HG03139 (cell line): ENCODE data around the gene CHD9.

Experiments
- ATAC-seq: cut with Tn5 transposase; IDR thresholded peaks from one replicate; pipeline ENCODE4 v1.9.1; 2021; ENCODE audit not compliant: unreplicated experiment

The CHD9 gene

DNA sequence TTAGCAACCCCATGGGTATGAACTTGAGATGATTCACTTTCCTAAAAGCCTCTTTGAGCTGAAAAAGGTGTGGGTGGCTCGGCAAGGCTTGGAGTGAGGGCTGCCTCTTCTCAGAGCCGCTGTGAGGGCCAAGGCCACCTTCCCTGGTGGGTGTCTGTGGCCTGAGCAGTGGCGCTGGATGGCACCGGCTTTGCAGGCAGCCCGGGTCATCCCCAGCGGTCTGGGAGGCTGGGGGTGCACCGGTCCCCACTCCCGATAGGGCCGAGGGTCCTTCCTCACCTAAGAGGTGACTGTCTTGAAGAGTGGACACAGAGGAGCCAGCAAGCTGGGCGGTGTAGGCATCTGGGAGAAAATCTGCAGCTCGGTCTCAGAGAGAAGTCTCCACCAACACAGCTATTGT is 300.3 kb downstream of the CHD9 start:
- no peak for ATAC-seq

DNA sequence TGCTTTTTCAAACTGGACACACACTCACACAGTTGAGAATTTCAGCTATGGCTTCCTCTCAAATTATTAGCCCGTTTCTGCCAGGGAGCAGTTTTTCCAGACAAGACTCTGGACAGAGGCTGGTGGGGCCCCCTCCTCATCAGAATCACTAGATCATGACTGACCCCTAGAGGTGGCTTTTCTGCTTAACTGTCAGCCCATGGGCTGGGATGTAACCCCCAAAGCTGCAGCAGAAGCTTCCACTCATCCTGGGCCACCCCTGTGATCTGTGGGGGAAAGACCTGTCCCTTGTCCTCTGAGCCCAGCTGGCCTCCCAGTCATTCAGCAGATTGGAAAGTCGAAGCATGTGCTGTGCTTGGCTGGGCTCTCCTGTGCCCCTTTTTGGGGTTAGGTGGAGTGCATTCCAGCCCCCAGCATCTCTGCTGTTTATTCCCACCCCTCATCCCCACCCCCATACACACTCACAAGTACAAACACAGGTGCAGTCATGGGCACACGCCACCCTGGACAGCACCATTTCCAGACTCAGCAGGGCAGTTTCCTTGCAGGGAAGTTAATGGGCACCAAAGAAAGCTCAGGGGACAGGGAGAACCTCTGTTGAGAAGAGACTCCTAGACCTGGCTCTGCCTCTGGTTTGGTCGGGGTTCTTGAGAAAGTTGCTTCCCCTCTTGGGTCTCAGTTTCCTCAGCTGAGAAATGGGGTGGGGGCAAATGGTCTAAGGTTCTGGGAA is 301.9 kb downstream of the CHD9 start:
- ATAC-seq: no peak

DNA sequence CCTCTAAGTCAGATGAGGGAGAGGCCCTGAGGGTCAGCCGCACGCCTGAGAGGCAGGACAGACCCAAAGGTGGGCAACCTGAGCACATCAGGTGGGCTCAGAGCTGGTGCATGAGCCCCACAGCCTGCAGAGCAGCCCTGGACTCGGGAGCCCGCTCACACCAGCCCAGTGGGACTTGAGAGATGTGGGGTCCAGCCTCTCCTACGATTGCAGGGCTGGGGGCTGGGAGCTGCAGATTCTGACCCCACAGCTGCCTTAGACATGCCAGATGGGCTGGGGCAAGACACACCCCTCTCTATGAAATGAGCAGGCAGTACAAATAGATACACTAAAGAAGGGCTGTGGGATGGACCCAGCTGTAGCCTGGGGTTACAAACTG is 302.4 kb downstream of the CHD9 start:
- no peak for ATAC-seq

DNA sequence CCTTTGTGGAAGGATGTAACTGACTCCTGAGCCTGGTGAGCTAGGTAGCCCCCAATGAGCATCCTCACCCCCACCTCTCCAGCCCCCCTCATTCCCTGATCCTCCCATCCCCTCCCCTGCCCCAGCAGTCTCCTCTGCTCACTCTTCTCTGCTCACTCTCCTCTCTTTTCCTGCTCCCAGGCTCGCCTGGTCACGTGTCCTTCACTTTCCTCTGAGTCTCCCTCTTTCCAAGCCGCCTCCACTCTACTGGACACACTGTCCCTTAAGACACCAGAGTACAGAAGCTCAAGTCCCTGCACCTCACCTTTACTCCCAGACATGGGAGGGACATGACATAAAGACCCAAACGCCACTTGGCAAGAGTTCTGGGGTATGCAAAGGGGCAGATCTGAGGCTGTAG is 303.2 kb downstream of the CHD9 start:
- ATAC-seq: no peak

DNA sequence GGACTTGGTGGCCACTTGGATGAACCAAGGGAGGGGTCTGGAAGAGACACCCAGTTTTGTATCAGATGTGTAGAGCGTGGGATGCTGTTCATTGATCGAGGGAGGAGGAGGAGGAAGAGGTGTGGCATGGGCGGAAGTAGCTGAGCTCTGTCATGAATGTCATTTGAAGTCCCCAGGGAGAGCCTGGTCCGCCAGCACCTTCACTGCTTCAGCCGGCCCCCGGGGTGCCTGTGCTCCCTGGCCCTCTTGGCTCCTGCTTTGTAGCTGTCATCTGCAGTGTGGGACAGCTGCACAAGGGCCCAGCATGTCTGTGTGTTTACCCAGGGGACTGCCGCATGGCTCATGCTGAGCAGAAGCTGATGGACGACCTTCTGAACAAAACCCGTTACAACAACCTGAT is 304.1 kb downstream of the CHD9 start:
- ATAC-seq: no peak

DNA sequence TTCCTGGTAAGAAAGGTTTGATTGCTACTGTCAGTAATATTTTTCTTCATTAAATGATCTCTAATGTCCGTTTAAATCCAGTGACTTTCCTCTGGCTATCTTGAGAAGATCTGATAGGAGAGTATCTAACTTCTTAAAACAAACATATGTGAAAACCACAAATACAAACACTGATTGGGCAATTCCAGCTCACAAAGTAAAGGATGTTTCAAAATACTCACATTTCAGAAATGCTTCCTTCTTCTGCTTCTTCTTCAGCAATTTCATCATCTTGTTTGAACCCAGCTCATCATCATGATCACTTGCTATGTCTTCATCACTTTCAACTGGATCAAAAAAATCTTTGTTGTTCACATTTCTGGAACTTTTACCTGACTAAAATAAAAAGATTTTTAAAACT is 315.1 kb downstream of the CHD9 start:
- ATAC-seq: no peak

DNA sequence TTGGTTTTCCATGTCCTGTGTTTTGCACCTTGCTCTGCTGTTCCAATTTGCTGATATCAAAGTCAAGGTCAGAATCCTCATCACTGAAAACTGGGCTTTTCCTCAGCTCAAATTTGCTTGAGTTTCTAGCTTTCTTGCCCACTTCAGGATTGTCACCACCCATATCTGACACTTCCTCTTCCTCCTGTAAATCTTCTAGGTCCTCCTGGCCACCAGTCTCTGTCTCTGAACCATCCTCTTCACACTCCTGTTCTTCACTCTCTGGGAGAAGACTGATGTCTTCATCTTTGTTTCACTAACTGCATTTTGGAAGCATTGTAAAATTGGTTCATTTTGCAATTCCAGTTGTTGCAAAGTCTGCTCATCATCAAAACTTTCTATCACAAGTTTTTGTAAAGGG is 316.0 kb downstream of the CHD9 start:
- no peak for ATAC-seq

DNA sequence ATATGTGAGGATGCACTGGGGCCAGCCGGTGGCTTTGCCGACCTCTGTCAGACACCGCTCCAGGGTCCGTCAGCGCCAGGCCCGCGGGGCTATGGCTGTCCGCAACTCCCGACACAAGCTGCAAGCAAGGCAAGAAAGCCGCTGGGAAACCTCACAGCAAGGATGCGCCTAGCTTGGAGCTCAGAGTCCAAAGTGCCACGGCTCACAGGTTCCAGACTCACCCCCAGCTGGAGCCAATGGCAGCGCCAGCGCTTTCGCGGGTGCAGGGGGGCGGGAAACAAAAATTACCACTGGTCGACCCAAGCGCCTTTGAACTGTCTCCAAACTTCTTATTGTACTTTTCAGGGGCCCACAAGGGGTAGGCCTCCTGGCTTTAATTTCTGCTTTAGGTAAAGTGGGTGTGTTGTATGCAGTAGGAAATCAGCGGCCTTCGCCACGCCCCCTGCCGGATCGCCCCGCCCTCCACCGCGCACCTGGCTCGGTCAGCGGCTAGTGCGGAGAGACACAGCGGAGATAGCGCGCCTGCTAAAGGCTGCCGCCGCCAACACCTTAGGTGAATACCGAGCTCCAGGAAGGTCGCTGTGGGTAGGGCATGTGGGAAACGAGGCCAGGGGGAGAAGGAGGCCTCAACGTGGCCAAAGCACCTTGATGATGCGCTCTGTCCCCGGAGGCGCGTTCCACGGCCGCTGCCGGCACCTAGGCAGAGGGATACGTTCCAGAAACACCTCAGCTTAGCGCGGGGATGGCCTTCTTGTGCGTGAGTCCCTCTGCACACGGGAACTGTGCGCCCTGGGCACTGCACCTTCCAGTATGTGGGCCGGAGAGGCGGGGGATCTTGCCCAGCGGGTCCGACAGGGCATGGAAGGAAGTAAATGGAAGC is 318.4 kb downstream of the CHD9 start:
- ATAC-seq: no peak

DNA sequence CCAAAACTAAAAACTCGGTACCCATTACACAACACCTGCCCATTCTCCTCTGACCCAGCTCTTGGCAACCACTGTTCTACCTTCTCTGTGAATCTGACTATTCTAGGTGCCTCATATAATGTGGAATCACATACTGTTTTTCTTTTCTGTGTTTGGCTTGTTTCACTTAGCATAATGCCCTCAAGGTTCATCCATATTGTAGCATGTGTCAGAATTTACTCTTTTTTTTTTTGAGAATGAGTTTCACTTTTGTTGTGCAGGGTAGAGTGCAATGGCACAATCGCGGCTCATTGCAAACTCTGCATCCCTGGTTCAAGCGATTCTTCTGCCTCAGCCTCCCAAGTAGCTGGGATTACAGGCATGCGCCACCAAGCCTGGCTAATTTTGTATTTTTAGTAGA is 320.0 kb downstream of the CHD9 start:
- ATAC-seq: no peak

DNA sequence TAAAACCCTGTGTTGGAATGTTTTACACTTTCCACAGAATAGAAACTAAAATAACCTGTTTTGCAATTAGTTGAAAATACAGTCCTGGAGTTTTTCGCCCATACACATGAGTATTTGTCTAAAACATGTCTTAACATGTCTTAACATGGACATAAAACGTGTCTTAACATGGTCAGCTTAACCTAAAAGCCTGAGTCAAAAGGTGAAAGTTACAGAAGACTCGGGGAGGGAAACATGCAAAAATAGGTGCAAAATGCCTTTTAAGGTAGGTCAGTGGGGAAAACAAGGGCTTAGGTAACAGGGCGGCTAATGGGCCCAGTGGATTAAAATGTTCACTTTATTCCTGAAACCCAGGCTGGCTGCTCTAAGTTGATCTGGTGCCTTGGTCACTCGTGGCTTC is 323.3 kb downstream of the CHD9 start:
- ATAC-seq: no peak
